CD14-positive monocyte (primary cell): ENCODE data around the gene TENT5C. TPM values are rescaled to one million over a fixed set of nuclear protein-coding genes. Genes with fewer than 3 reads are reported as not detected.

Source experiments
- DNase-seq, 3 donors: peaks; one replicate each; pipeline ENCODE4 v3.0.0-alpha.2; 2011 to 2022
- H2AFZ ChIP-seq: 2 replicates; pipeline ENCODE4 v1.6.0; 2012; ENCODE audit warnings: mild to moderate bottlenecking, low read depth, low read length, inconsistent platforms; ENCODE audit not compliant: insufficient read depth, poor library complexity, severe bottlenecking
- H3K27ac ChIP-seq, 2 donors: 1 replicate in 1 of 2; 2 replicates in 1 of 2; pipeline ENCODE4 v1.5.1; 2012 to 2013; ENCODE audit warnings: low read length in 2 of 2, control low read depth in 1 of 2, inconsistent platforms in 1 of 2, low read depth in 1 of 2, mild to moderate bottlenecking in 1 of 2
- H3K27me3 ChIP-seq, 2 donors: one replicate each; pipeline versions ENCODE4 v1.6.0 to v1.6.1; 2011 to 2013; ENCODE audit warnings: low read length in 2 of 2; ENCODE audit not compliant: control insufficient read depth in 2 of 2, insufficient read depth in 2 of 2
- H3K36me3 ChIP-seq, 2 donors: replicated peaks in 1 of 2; 1 replicate in 1 of 2; 2 replicates in 1 of 2; pipeline versions ENCODE4 v1.5.1 to v1.6.1; 2012 to 2013; ENCODE audit warnings: low read length in 2 of 2, control low read depth in 1 of 2, inconsistent platforms in 1 of 2, mild to moderate bottlenecking in 1 of 2; ENCODE audit not compliant: insufficient read depth in 2 of 2, control insufficient read depth in 1 of 2
- H3K4me1 ChIP-seq, 2 donors: 1 replicate in 1 of 2; 2 replicates in 1 of 2; pipeline versions ENCODE4 v1.5.1 to v1.6.1; 2012 to 2013; ENCODE audit warnings: low read length in 2 of 2, control low read depth in 1 of 2, inconsistent platforms in 1 of 2, mild to moderate bottlenecking in 1 of 2, moderate library complexity in 1 of 2; ENCODE audit not compliant: insufficient read depth in 2 of 2, control insufficient read depth in 1 of 2
- H3K4me2 ChIP-seq: replicated peaks from 2 replicates; pipeline ENCODE3; 2012; ENCODE audit warnings: low read length, moderate library complexity, mild to moderate bottlenecking; ENCODE audit not compliant: poor library complexity, severe bottlenecking; ENCODE audit errors: extremely low read depth
- H3K4me3 ChIP-seq, 3 experiments: fragments of 200-600 bp in 1 of 3; sonication (generic) in 1 of 3; replicated peaks in 1 of 3; 1 replicate in 2 of 3; 2 replicates in 1 of 3; pipeline ENCODE4 v1.5.1; 2011 to 2013; ENCODE audit warnings: low read length in 3 of 3, mild to moderate bottlenecking in 3 of 3, control low read depth in 2 of 3, low read depth in 2 of 3, inconsistent platforms in 1 of 3, moderate library complexity in 1 of 3
- H3K79me2 ChIP-seq: 2 replicates; pipeline ENCODE4 v1.6.0; 2012; ENCODE audit warnings: mild to moderate bottlenecking, control low read depth, inconsistent platforms, low read length, moderate library complexity; ENCODE audit not compliant: insufficient read depth
- H3K9ac ChIP-seq: 2 replicates; pipeline ENCODE4 v1.6.0; 2017; ENCODE audit warnings: low read length, mild to moderate bottlenecking; ENCODE audit not compliant: insufficient read depth, poor library complexity, severe bottlenecking
- H3K9me3 ChIP-seq, 2 donors: replicated peaks in 1 of 2; 1 replicate in 1 of 2; 2 replicates in 1 of 2; pipeline versions ENCODE4 v1.5.1 to v1.6.1; 2012 to 2013; ENCODE audit warnings: low read length in 2 of 2, control low read depth in 1 of 2; ENCODE audit not compliant: control insufficient read depth in 1 of 2, insufficient read depth in 1 of 2
- H4K20me1 ChIP-seq: 2 replicates; pipeline ENCODE4 v1.6.0; 2012; ENCODE audit warnings: mild to moderate bottlenecking, low read length, control low read depth, moderate library complexity; ENCODE audit not compliant: insufficient read depth
- H3K27ac Mint-ChIP-seq, 7 donors: one replicate each; pipeline ENCODE4 v1.8.0; 2020; ENCODE audit warnings: mild to moderate bottlenecking in 7 of 7, mixed read lengths in 7 of 7, moderate library complexity in 6 of 7, inconsistent platforms in 2 of 7
- H3K27me3 Mint-ChIP-seq, 3 donors: one replicate each; pipeline ENCODE4 v1.8.0; 2021 to 2022; ENCODE audit warnings: low read depth in 3 of 3, mild to moderate bottlenecking in 3 of 3, mixed read lengths in 3 of 3, moderate library complexity in 3 of 3, inconsistent platforms in 1 of 3
- H3K36me3 Mint-ChIP-seq, 2 donors: one replicate each; pipeline ENCODE4 v1.8.0; 2020; ENCODE audit warnings: mixed read lengths in 2 of 2, inconsistent platforms in 1 of 2, mild to moderate bottlenecking in 1 of 2
- H3K4me1 Mint-ChIP-seq: one replicate; pipeline ENCODE4 v1.8.0; 2020; ENCODE audit warnings: mild to moderate bottlenecking, mixed read lengths
- H3K4me3 Mint-ChIP-seq, 2 donors: one replicate each; pipeline ENCODE4 v1.8.0; 2020; ENCODE audit warnings: mild to moderate bottlenecking in 2 of 2, mixed read lengths in 2 of 2, moderate library complexity in 1 of 2
- H3K9me3 Mint-ChIP-seq, 7 donors: one replicate each; pipeline ENCODE4 v1.8.0; 2020 to 2022; ENCODE audit warnings: mixed read lengths in 7 of 7, mild to moderate bottlenecking in 6 of 7, moderate library complexity in 6 of 7, inconsistent platforms in 2 of 7
- CTCF ChIP-seq: fragments of 200-600 bp; IDR thresholded peaks from one replicate; pipeline ENCODE4 v1.8.0; 2022; ENCODE audit warnings: antibody characterized with exemption, mild to moderate bottlenecking
- WGBS: methylation state at CpG from one replicate; pipeline ENCODE4 v1.1.5; 2013; ENCODE audit warnings: missing lambda C conversion rate; ENCODE audit not compliant: insufficient coverage; 5-methylcytosine and 5-hydroxymethylcytosine counted together
- intact Hi-C, 2 donors: fragments of 100-400 bp; cut with micrococcal nuclease; formaldehyde crosslinking; loops; one replicate each; pipeline versions ENCODE4 v1.15.0 to v1.15.1; 2023
- polyA plus RNA-seq, 3 donors: library from polyadenylated mRNA; depleted of rRNA in 1 of 3; unstranded in 2 of 3; stranded (reverse) in 1 of 3; fragments of 300-500 nt in 2 of 3; fragments of >200 nt in 1 of 3; fragmentation: Illumina TruSeq in 2 of 3; gene quantifications; 1 replicate in 2 of 3; 2 replicates in 1 of 3; pipeline ENCODE4 v1.2.3, GENCODE V29; 2012 to 2021

Gene TENT5C
- polyA plus RNA-seq, 3 donors: 0.17 to 0.69 (median 0.27) TPM

- Mint-ChIP-seq H3K27me3 (peaks cover 4 to 13% (median 8%) of the 10 kb centered on the region in 3 donors), H3K4me1 (peaks cover 3% of the 10 kb centered on the region), H3K9me3 (peaks cover 0 to 1% (median 0%) of the 10 kb centered on the region in 7 donors), H3K36me3 (no peaks in the 10 kb centered on the region), H3K27ac (no peak overlapping the region), H3K4me3 (no peak overlapping the region)
- Histone ChIP-seq H3K36me3 (no peaks in the 10 kb centered on the region), H3K79me2 (no peaks in the 10 kb centered on the region), H3K9me3 (no peaks in the 10 kb centered on the region), H3K27ac (no peak overlapping the region), H2AFZ (no peak overlapping the region), H3K27me3 (no peaks in the 10 kb centered on the region), H4K20me1 (no peaks in the 10 kb centered on the region), H3K4me1 (no peaks in the 10 kb centered on the region), H3K4me2 (no peak overlapping the region), H3K9ac (no peak overlapping the region), H3K4me3 (no peak overlapping the region)
- no peak for DNase-seq
- no peak for TF ChIP-seq CTCF
- intact Hi-C loops: no loop called here
- 75% methylated on average over 3 of the region's 6 CpGs for WGBS
Measured at GRCh38 chr1:117654493-117655219, 48.8 kb downstream of the TENT5C start.

- intact Hi-C loops: no loop called here
- Histone ChIP-seq H3K4me3 (no peak overlapping the region), H3K27me3 (no peaks in the 10 kb centered on the region), H4K20me1 (no peaks in the 10 kb centered on the region), H3K4me2 (no peak overlapping the region), H3K27ac (no peak overlapping the region), H2AFZ (no peak overlapping the region), H3K36me3 (no peaks in the 10 kb centered on the region), H3K9ac (no peak overlapping the region), H3K4me1 (no peaks in the 10 kb centered on the region), H3K79me2 (no peaks in the 10 kb centered on the region), H3K9me3 (no peaks in the 10 kb centered on the region)
- H3K36me3 Mint-ChIP-seq: no peaks in the 10 kb centered on the region
- TF ChIP-seq CTCF: no peak
- no peak overlapping the region for H3K4me3 Mint-ChIP-seq
- peaks cover 3% of the 10 kb centered on the region for H3K4me1 Mint-ChIP-seq
- H3K27ac Mint-ChIP-seq: no peak overlapping the region
- DNase-seq: no peak
- peaks cover 4 to 13% (median 8%) of the 10 kb centered on the region in 3 donors for H3K27me3 Mint-ChIP-seq
- 94% methylated on average over 10 of the region's 12 CpGs for WGBS
- peaks cover 0 to 1% (median 0%) of the 10 kb centered on the region in 7 donors for H3K9me3 Mint-ChIP-seq
Measured at GRCh38 chr1:117655220-117655577, 49.4 kb downstream of the TENT5C start.
